ENCODE data around the gene ALDH4A1. TPM values are rescaled to one million over a fixed set of nuclear protein-coding genes. Genes with fewer than 3 reads are reported as not detected.

ALDH4A1 gene
- total RNA-seq, 3 donors from 2014 or later (not counting 1 experiment from before 2014, with no cell fraction given), result 3.4 to 4.1 (median 3.7) TPM

DNA sequence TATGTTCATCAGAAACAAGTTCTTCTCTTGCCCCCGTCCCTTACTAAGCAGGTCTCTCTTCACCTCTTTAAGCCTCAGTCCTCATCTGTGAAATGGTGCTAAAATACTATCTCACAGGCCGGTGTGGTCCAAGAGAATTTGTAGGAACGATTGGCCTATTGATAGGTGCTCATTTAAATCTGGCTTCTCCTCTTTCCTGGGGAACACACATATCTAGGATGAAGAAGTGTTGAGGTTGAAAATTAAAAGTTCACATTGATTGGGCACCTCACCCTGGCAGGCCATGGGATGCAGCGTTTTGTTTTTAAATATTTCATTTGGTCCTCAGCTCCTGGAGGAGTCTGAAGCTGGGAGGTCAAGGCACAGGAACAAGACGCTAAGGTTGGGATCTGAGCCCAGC is 34.0 kb downstream of the ALDH4A1 start:
- peaks cover 4 to 6% of the 10 kb centered on the region in 2 donors for H3K27me3 Mint-ChIP-seq (ENCODE audit: low read depth in 2 of 2)
- TF ChIP-seq, protein P1, sequence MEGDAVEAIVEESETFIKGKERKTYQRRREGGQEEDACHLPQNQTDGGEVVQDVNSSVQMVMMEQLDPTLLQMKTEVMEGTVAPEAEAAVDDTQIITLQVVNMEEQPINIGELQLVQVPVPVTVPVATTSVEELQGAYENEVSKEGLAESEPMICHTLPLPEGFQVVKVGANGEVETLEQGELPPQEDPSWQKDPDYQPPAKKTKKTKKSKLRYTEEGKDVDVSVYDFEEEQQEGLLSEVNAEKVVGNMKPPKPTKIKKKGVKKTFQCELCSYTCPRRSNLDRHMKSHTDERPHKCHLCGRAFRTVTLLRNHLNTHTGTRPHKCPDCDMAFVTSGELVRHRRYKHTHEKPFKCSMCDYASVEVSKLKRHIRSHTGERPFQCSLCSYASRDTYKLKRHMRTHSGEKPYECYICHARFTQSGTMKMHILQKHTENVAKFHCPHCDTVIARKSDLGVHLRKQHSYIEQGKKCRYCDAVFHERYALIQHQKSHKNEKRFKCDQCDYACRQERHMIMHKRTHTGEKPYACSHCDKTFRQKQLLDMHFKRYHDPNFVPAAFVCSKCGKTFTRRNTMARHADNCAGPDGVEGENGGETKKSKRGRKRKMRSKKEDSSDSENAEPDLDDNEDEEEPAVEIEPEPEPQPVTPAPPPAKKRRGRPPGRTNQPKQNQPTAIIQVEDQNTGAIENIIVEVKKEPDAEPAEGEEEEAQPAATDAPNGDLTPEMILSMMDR (IDR thresholded peaks at IDR 0.05), result no peak
- H3K27ac Mint-ChIP-seq, result no peak overlapping the region
- no peaks in the 10 kb centered on the region for H3K4me1 Mint-ChIP-seq
- Histone ChIP-seq H3K36me3 (ENCODE audit: control insufficient read depth, insufficient read depth, low read length) (no peaks in the 10 kb centered on the region), H3K4me1 (ENCODE audit: control insufficient read depth, insufficient read depth, low read length) (no peaks in the 10 kb centered on the region), H3K27me3 (ENCODE audit: control insufficient read depth, insufficient read depth, low read length) (no peaks in the 10 kb centered on the region), H3K27ac (ENCODE audit: low read length) (no peak overlapping the region), H3K9me3 (ENCODE audit: control insufficient read depth, insufficient read depth, low read length) (no peaks in the 10 kb centered on the region), H3K4me3 (ENCODE audit: low read length) (no peak overlapping the region)
- WGBS (ENCODE audit: insufficient coverage), result 83% methylated on average over 5 of the region's 5 CpGs
- no peaks in the 10 kb centered on the region for H3K9me3 Mint-ChIP-seq
- ATAC-seq, result no peak
- no peaks in the 10 kb centered on the region for H3K36me3 Mint-ChIP-seq
- no peak for DNase-seq
- no peak overlapping the region for H3K4me3 Mint-ChIP-seq
- intact Hi-C loops (cut with micrococcal nuclease), result no loop called here

DNA sequence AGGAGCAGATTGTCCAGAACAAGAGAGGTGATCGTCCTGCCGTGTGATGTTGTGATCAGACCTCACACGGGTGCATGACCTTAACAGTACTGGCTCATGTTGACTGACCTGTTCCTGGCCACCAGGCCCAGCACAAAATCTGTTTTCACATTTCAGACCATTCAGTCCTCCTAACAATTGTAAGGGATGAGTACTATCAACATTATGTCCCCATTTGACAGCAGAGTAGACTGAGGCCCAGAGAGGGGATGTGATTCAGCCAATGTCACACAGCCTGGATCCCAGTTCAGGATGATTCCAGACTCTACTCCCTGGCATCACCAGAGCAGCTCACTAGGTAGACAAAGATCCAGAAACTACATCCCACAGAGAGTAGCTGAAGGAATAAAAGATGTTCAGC is 35.5 kb downstream of the ALDH4A1 start:
- Histone ChIP-seq H3K27ac (ENCODE audit: low read length) (no peak overlapping the region), H3K9me3 (ENCODE audit: control insufficient read depth, insufficient read depth, low read length) (no peaks in the 10 kb centered on the region), H3K36me3 (ENCODE audit: control insufficient read depth, insufficient read depth, low read length) (no peaks in the 10 kb centered on the region), H3K4me3 (ENCODE audit: low read length) (no peak overlapping the region), H3K4me1 (ENCODE audit: control insufficient read depth, insufficient read depth, low read length) (no peaks in the 10 kb centered on the region), H3K27me3 (ENCODE audit: control insufficient read depth, insufficient read depth, low read length) (no peaks in the 10 kb centered on the region)
- TF ChIP-seq, protein P1 (IDR thresholded peaks at IDR 0.05), result no peak
- Mint-ChIP-seq H3K27me3 (ENCODE audit: low read depth in 2 of 2) (peaks cover 4 to 6% of the 10 kb centered on the region in 2 donors), H3K36me3 (no peaks in the 10 kb centered on the region), H3K4me1 (no peaks in the 10 kb centered on the region), H3K27ac (no peak overlapping the region), H3K4me3 (no peak overlapping the region), H3K9me3 (no peaks in the 10 kb centered on the region)
- DNase-seq (no peak), ATAC-seq (no peak)
- intact Hi-C loops (cut with micrococcal nuclease), result no loop called here
- 84% methylated on average over 3 of the region's 3 CpGs for WGBS (ENCODE audit: insufficient coverage)

DNA sequence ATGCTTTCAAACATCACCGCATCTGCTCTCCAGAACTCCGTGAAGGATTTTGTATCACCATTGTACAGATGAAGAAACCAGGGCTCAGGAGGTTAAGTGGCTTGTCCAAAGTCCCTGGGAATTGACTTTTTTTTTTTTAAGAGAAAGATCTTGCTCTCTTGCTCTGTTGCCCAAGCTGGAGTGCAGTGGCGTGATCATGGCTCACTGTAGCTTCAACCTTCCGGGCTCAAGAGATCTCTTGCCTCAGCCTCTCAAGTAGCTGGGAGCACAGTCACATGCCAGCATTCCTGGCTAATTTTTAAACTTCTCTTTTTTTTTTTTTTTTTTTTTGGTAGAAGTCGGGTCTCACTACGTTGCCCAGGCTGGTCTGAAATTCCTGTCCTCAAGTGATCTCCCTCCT is 36.0 kb downstream of the ALDH4A1 start:
- Histone ChIP-seq H3K4me3 (ENCODE audit: low read length) (no peak overlapping the region), H3K9me3 (ENCODE audit: control insufficient read depth, insufficient read depth, low read length) (no peaks in the 10 kb centered on the region), H3K27me3 (ENCODE audit: control insufficient read depth, insufficient read depth, low read length) (no peaks in the 10 kb centered on the region), H3K36me3 (ENCODE audit: control insufficient read depth, insufficient read depth, low read length) (no peaks in the 10 kb centered on the region), H3K4me1 (ENCODE audit: control insufficient read depth, insufficient read depth, low read length) (no peaks in the 10 kb centered on the region), H3K27ac (ENCODE audit: low read length) (no peak overlapping the region)
- WGBS (ENCODE audit: insufficient coverage), result 91% methylated on average over 6 of the region's 6 CpGs
- no peak overlapping the region for H3K4me3 Mint-ChIP-seq
- DNase-seq (no peak), ATAC-seq (no peak)
- TF ChIP-seq, protein P1 (IDR thresholded peaks at IDR 0.05), result no peak
- no peaks in the 10 kb centered on the region for H3K9me3 Mint-ChIP-seq
- H3K4me1 Mint-ChIP-seq, result no peaks in the 10 kb centered on the region
- no peaks in the 10 kb centered on the region for H3K36me3 Mint-ChIP-seq
- peaks cover 4 to 6% of the 10 kb centered on the region in 2 donors for H3K27me3 Mint-ChIP-seq (ENCODE audit: low read depth in 2 of 2)
- intact Hi-C loops (cut with micrococcal nuclease), result no loop called here
- no peak overlapping the region for H3K27ac Mint-ChIP-seq

DNA sequence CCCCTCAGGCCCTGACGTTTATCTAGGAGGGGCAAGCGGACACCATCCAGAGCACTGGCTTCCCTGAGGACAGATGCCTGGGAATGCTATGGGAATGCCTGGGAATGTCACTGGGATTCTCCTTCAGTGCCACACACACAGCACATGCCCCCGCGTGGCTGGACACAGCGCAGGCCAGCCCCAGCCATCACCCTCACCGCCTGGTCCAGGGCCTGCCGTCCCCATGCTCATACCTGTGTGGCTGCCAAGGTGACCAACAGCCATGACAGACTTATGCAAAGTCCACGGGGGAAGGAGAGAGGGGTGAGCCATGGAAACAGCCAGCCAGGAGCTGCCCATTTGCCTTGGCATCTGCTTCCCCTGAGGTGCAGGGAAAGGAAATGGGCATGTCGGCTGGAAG is 37.2 kb downstream of the ALDH4A1 start:
- Histone ChIP-seq H3K4me1 (ENCODE audit: control insufficient read depth, insufficient read depth, low read length) (no peaks in the 10 kb centered on the region), H3K9me3 (ENCODE audit: control insufficient read depth, insufficient read depth, low read length) (no peaks in the 10 kb centered on the region), H3K27me3 (ENCODE audit: control insufficient read depth, insufficient read depth, low read length) (no peaks in the 10 kb centered on the region), H3K4me3 (ENCODE audit: low read length) (no peak overlapping the region), H3K36me3 (ENCODE audit: control insufficient read depth, insufficient read depth, low read length) (no peaks in the 10 kb centered on the region), H3K27ac (ENCODE audit: low read length) (no peak overlapping the region)
- ATAC-seq (no peak), DNase-seq (no peak)
- Mint-ChIP-seq H3K27ac (no peak overlapping the region), H3K9me3 (no peaks in the 10 kb centered on the region), H3K4me1 (no peaks in the 10 kb centered on the region), H3K27me3 (ENCODE audit: low read depth in 2 of 2) (peaks cover 4 to 6% of the 10 kb centered on the region in 2 donors), H3K36me3 (no peaks in the 10 kb centered on the region), H3K4me3 (no peak overlapping the region)
- intact Hi-C loops (cut with micrococcal nuclease), result no loop called here
- 76% methylated on average over 9 of the region's 9 CpGs for WGBS (ENCODE audit: insufficient coverage)
- TF ChIP-seq, protein P1 (IDR thresholded peaks at IDR 0.05), result no peak
